GM12872 (cell line): ENCODE measurements around the gene CD226.

ENCODE experiments used
- CTCF ChIP-seq: IDR thresholded peaks from 3 replicates; pipeline ENCODE4 v1.5.1; 2011; ENCODE audit warnings: low read depth, mild to moderate bottlenecking, low read length, moderate library complexity; ENCODE audit not compliant: insufficient read depth

Gene CD226

GRCh38 chr18:69968039-69968438 lies 20.4 kb upstream of the CD226 start:
- TF ChIP-seq CTCF, result no peak

- no peak for TF ChIP-seq CTCF
These were observed 15.5 kb upstream of the CD226 start for GRCh38 chr18:69963196-69963595.

GRCh38 chr18:69961718-69962117 lies 14.0 kb upstream of the CD226 start:
- TF ChIP-seq CTCF, result no peak

GRCh38 chr18:69958422-69958821 lies 10.7 kb upstream of the CD226 start:
- no peak for TF ChIP-seq CTCF

- no peak for TF ChIP-seq CTCF
These were observed 10.1 kb upstream of the CD226 start for GRCh38 chr18:69957747-69958146.

- no peak for TF ChIP-seq CTCF
These were observed 9.3 kb upstream of the CD226 start for GRCh38 chr18:69956665-69957620.

- TF ChIP-seq CTCF, result no peak
These were observed 8.4 kb upstream of the CD226 start for GRCh38 chr18:69956057-69956456.
